Left forelimb (tissue), 1 donor: Measurements from ENCODE around the gene SLC6A9.
A peak's percentile ranks its signal among the peaks of the same experiment; 100 is the strongest.

Experiments
- DNase-seq: peaks from one replicate; pipeline ENCODE4 v3.0.0-alpha.2; 2018; ENCODE audit warnings: low spot score

Gene SLC6A9

GRCh38 chr1:44031252-44032169 is at the start of gene SLC6A9:
Gene SLC6A9 (minus strand): TSS chr1:44031462. CDS start chr1:44024277, 7,185 bp downstream.
- peak; percentile 76 for DNase-seq

- DNase-seq = no peak
Observed at GRCh38 chr1:44079566-44079965, 48.3 kb upstream of the SLC6A9 start.

GRCh38 chr1:44078104-44078503 is 46.8 kb upstream of the SLC6A9 start:
- DNase-seq = no peak

- DNase-seq = no peak
Observed at GRCh38 chr1:44077421-44077820, 46.2 kb upstream of the SLC6A9 start.

GRCh38 chr1:44076066-44076465 is 44.8 kb upstream of the SLC6A9 start:
- DNase-seq = no peak

GRCh38 chr1:44074415-44074814 is 43.2 kb upstream of the SLC6A9 start:
- no peak for DNase-seq

GRCh38 chr1:44073528-44073927 is 42.3 kb upstream of the SLC6A9 start:
- no peak for DNase-seq

- no peak for DNase-seq
Observed at GRCh38 chr1:44072821-44073220, 41.6 kb upstream of the SLC6A9 start.

GRCh38 chr1:44072204-44072603 is 40.9 kb upstream of the SLC6A9 start:
- DNase-seq = no peak

- DNase-seq = no peak
Observed at GRCh38 chr1:44071461-44071860, 40.2 kb upstream of the SLC6A9 start.

- no peak for DNase-seq
Observed at GRCh38 chr1:44068442-44068921, 37.2 kb upstream of the SLC6A9 start.

GRCh38 chr1:44067266-44068250 is 36.3 kb upstream of the SLC6A9 start:
- no peak for DNase-seq

- DNase-seq = no peak
Observed at GRCh38 chr1:44062656-44063179, 31.5 kb upstream of the SLC6A9 start.

- DNase-seq = no peak
Observed at GRCh38 chr1:44061857-44062256, 30.6 kb upstream of the SLC6A9 start.

- no peak for DNase-seq
Observed at GRCh38 chr1:44060830-44061267, 29.6 kb upstream of the SLC6A9 start.

- no peak for DNase-seq
Observed at GRCh38 chr1:44059664-44060355, 28.5 kb upstream of the SLC6A9 start.

- no peak for DNase-seq
Observed at GRCh38 chr1:44059212-44059611, 27.9 kb upstream of the SLC6A9 start.

GRCh38 chr1:44057293-44057692 is 26.0 kb upstream of the SLC6A9 start:
- DNase-seq = no peak

GRCh38 chr1:44053394-44053793 is 22.1 kb upstream of the SLC6A9 start:
- DNase-seq = no peak

- no peak for DNase-seq
Observed at GRCh38 chr1:44050261-44050660, 19.0 kb upstream of the SLC6A9 start.

- no peak for DNase-seq
Observed at GRCh38 chr1:44049839-44050238, 18.6 kb upstream of the SLC6A9 start.
